HL-60 (cell line): ENCODE results near the gene TMEM250.

ENCODE experiments used
- DNase-seq, 2 experiments: peaks; one replicate each; pipeline ENCODE4 v3.0.0-alpha.2; 2010 to 2020; ENCODE audit warnings: low read depth in 1 of 2, low spot score in 1 of 2
- H3K27ac ChIP-seq: fragments of 250-450 bp; sonication (Bioruptor Pico); replicated peaks from 2 replicates; pipeline ENCODE4 v1.5.1; 2020; ENCODE audit warnings: mild to moderate bottlenecking, moderate library complexity
- H3K27me3 ChIP-seq: fragments of 250-450 bp; sonication (Bioruptor Pico); 2 replicates; pipeline ENCODE4 v1.5.1; 2021; ENCODE audit warnings: mild to moderate bottlenecking, moderate library complexity; ENCODE audit not compliant: insufficient read depth, poor library complexity, severe bottlenecking
- H3K4me3 ChIP-seq: replicated peaks from 2 replicates; pipeline ENCODE4 v1.5.1; 2011; ENCODE audit warnings: mild to moderate bottlenecking, control low read depth, low read length; ENCODE audit not compliant: insufficient read depth
- CTCF ChIP-seq: IDR thresholded peaks from one replicate; pipeline ENCODE4 v1.5.1; 2011; ENCODE audit warnings: low read length, control low read depth, inconsistent platforms; ENCODE audit not compliant: insufficient read depth
- GABPA ChIP-seq: IDR thresholded peaks from 2 replicates; pipeline ENCODE4 v1.6.1; 2012; ENCODE audit warnings: low read depth
- POLR2AphosphoS5 ChIP-seq: IDR thresholded peaks from 2 replicates; pipeline ENCODE4 v1.6.1; 2012; ENCODE audit warnings: low read depth
- REST ChIP-seq: IDR thresholded peaks from 2 replicates; pipeline ENCODE4 v1.6.1; 2012; ENCODE audit warnings: low read depth; ENCODE audit not compliant: insufficient replicate concordance
- SPI1 ChIP-seq: IDR thresholded peaks from 2 replicates; pipeline ENCODE4 v1.6.1; 2012; ENCODE audit warnings: low read depth, mild to moderate bottlenecking, borderline replicate concordance

The TMEM250 gene

DNA sequence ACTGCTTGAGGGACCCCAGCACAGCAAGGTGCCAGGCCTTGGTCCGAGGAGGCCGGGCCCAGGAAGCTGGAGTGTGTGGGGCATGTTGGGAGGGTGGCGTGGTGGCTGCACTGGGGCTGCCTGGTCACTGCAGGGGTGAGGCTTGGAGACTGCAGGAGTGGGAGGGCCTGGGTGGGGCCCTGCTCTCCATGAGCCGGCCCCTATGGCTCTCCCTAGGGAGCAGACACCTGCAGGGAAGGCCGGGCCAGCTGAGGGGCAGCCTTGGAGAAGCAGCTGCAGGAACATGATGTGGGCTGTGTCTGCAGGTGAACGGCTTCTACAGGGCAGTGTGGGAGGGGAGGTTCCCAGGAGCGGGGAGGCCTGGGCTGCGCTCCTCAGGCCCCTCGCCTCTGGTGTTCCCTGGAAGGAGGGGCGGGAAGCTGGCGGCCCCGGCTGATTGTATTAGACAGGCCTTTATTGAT, 41.7 kb upstream of the TMEM250 start:
- DNase-seq = no peak
- Histone ChIP-seq H3K4me3 (no peak overlapping the region), H3K27me3 (no peaks in the 10 kb centered on the region), H3K27ac (no peak overlapping the region)
- TF ChIP-seq POLR2AphosphoS5 (no peak), REST (no peak), CTCF (no peak), GABPA (no peak), SPI1 (no peak)

- no peaks in the 10 kb centered on the region for H3K27me3 ChIP-seq
- H3K27ac ChIP-seq = no peak overlapping the region
- DNase-seq = no peak
- no peak for TF ChIP-seq POLR2AphosphoS5
- TF ChIP-seq CTCF = no peak
- TF ChIP-seq GABPA = no peak
- TF ChIP-seq REST = no peak
- no peak overlapping the region for H3K4me3 ChIP-seq
Measured at GRCh38 chr9:136159851-136160250, 41.2 kb upstream of the TMEM250 start.

DNA sequence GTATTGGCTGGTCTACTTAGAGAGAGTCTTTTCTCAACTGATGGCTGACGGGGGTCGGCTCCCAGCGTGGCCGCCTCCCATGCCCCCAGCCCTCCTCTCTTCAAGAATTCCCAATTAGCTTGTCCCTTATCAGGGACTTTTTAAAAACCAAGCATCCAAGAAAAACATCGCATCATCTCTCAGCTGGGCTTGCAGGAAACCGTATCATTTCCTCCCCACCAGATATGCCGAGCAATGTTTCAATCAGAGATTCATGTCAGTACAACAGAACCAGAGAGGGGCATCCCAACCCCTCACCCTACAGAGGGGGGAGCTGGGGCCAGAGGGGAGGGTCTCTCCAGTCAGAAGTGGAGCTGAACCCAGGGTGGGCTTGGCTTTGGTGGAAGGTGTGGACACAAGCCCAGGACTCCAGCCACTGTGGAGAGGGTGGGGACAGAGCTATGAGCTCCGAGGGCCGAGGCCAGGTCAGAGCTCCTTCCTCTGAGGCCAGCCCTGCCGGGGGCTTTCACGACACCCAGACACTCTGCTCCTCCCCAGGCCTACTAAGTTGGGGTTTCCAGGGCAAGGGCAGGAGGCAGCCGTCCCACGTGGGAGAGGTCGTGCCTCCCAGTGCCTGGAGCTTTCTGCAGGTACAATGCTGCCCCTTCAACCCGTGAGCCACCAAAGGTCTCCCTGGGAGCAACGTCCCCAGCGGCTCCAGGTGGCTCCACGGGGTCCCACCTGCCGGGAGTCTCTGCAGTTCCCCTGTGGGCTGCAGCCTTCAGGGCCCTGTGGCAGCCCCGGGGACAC, 39.0 kb upstream of the TMEM250 start:
- TF ChIP-seq GABPA (no peak), POLR2AphosphoS5 (no peak), CTCF (no peak), REST (no peak), SPI1 (no peak)
- no peak for DNase-seq
- Histone ChIP-seq H3K27ac (no peak overlapping the region), H3K27me3 (no peaks in the 10 kb centered on the region), H3K4me3 (no peak overlapping the region)
